ENCODE measurements around the gene TMIGD3. TPM values are rescaled to one million over a fixed set of nuclear protein-coding genes. Genes with fewer than 3 reads are reported as not detected.

The TMIGD3 gene
- total RNA-seq, 4 donors from 2014 or later, result 4.4 to 17.1 (median 5.1) TPM

- peak; percentile 76 for ATAC-seq (ENCODE audit: low FRiP score)
- TF ChIP-seq CTCF (IDR thresholded peaks at IDR 0.05), result no peak
- no peak for DNase-seq (ENCODE audit: low spot score)
Measured at GRCh38 chr1:111507411-111508201, 4.2 kb upstream of the TMIGD3 start.

- no peak for DNase-seq (ENCODE audit: low spot score)
- TF ChIP-seq CTCF (IDR thresholded peaks at IDR 0.05), result no peak
- ATAC-seq (ENCODE audit: low FRiP score), result no peak
Measured at GRCh38 chr1:111506561-111506960, 3.1 kb upstream of the TMIGD3 start.

GRCh38 chr1:111505641-111506119 lies 2.2 kb upstream of the TMIGD3 start:
- no peak for TF ChIP-seq CTCF (IDR thresholded peaks at IDR 0.05)
- DNase-seq (ENCODE audit: low spot score), result no peak
- no peak for ATAC-seq (ENCODE audit: low FRiP score)

GRCh38 chr1:111504097-111504496 lies 664 bp upstream of the TMIGD3 start:
- no peak for DNase-seq (ENCODE audit: low spot score)
- no peak for ATAC-seq (ENCODE audit: low FRiP score)
- no peak for TF ChIP-seq CTCF (IDR thresholded peaks at IDR 0.05)

- DNase-seq (ENCODE audit: low spot score) (no peak), ATAC-seq (ENCODE audit: low FRiP score) (no peak)
Measured at GRCh38 chr1:111501645-111502044, 1.8 kb downstream of the TMIGD3 start.

GRCh38 chr1:111499026-111499785 lies 4.2 kb downstream of the TMIGD3 start:
- no peak for TF ChIP-seq CTCF (IDR thresholded peaks at IDR 0.05)
- ATAC-seq (ENCODE audit: low FRiP score), result no peak

More at GRCh38 chr1:111501645-111502044, 1.8 kb downstream of the TMIGD3 start:
- no peak for TF ChIP-seq CTCF (IDR thresholded peaks at IDR 0.05)

More at GRCh38 chr1:111499026-111499785, 4.2 kb downstream of the TMIGD3 start:
- no peak for DNase-seq (ENCODE audit: low spot score)
